LHCN-M2 (cell line): ENCODE measurements around the gene PHF8. TPM values are rescaled to one million over a fixed set of nuclear protein-coding genes. Genes with fewer than 3 reads are reported as not detected.

ENCODE experiments used
- DNase-seq: peaks from one replicate; pipeline ENCODE4 v3.0.0-alpha.2; 2012; ENCODE audit warnings: low read depth
- total RNA-seq: library from RNA; depleted of rRNA; stranded (reverse); fragments of >200 nt; gene quantifications from 2 replicates; pipeline ENCODE4 v1.2.3, GENCODE V29; 2014; rRNA removed

Gene PHF8
- total RNA-seq, 1 experiment from 2014 or later = 10.1 TPM

DNA sequence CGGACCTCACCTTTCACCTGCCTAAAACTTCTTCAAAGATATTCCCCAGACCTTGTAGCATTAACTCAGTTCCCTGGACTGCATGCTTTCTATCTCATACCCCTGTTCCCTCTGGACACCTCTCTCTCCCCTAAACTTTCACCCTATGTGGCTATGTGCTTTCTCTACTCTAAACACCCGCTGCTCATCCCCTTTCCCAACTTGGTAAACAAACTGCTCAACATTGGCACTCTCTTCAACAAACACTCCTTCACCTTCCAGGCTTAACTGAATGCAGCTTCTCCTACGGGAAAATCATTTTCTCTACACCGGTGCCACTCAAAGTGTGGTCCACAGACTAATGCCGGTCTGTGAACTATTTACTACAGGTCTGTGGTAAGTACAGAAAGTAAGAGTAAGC is 19.9 kb downstream of the PHF8 start:
- DNase-seq = no peak

DNA sequence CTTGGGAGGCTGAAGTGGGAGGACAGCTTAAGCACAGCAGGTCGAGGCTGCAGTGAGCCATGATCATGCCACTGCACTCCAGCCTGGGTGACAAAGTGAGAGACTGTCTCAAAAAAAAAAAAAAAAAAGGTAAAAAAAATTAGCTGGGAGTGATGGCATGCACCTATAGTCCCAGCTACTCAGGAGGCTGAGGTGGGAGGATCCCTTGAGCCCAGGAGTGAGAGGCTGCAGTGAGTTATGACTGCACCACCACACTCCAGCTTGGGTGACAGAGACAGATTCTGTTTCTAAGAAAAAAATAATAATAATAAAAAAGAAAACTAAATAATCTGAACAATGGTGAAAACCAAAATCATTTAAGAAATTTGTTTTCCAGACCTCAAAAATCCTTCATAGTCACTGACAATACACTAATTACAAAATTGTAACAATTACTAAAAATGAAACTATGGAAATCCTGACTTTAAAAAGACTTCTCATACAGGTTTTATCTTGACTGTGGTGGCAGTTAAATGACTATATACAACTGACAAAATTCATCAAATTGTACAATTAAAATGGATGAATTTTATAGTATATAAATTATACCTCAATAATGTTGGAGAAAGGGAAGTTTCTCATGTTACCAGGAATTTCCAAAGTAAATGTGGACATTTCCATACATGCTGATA is 31.3 kb downstream of the PHF8 start:
- no peak for DNase-seq

DNA sequence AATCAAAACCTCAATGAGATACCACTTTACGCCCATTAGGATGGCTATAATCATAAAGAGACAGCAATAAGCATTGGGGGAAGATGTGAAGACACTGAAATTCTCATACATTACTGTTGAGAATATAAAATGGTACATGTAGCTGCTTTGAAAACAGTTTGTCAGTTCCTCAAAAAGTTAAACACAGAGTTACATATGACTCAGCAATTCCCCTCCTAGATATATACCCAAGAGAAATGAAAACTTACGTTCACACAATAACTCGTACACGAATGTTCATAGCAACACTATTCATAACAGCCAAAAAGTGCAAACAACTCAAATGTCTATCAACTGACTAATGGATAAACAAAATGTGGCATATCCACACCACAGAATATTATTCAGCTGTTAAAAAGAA is 36.6 kb downstream of the PHF8 start:
- DNase-seq = no peak

DNA sequence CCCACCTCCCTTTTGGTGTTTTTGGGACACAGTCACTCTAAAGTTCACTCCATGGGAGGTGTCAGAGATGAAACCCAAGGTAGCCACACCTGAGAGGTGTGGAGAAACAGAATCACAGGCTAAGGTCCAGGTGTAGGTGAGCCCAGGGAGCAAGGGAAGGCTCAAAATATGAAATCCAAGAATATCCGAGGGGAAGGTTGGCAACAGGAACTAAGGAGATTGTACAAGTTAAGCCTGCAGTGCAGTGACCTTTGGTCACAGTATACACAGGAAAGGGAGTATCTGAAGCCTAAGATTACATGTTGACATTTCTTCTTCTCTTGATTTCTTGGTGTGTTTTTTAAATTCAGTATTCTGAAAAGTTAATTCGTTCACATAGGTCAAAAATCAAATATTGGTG is 46.5 kb downstream of the PHF8 start:
- DNase-seq = no peak

DNA sequence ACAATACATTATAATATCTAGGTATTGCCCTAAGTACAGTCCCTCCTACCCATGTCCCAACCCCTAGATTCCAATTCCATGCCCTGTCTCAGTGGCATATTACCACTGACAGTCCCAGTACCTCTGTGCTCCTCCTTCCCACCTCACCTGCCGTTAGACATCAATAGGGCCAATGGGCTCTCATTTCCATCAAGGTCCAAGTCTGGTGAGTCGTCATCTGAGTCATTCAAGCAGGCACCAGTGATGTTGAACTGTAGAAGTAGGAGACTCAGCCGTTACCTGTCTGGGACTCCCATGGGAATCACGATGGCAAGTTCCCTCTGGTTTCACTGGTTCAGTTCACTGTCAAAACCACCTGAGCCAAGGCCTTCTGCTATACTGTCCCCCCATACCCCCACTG is 51.7 kb downstream of the PHF8 start:
- no peak for DNase-seq

DNA sequence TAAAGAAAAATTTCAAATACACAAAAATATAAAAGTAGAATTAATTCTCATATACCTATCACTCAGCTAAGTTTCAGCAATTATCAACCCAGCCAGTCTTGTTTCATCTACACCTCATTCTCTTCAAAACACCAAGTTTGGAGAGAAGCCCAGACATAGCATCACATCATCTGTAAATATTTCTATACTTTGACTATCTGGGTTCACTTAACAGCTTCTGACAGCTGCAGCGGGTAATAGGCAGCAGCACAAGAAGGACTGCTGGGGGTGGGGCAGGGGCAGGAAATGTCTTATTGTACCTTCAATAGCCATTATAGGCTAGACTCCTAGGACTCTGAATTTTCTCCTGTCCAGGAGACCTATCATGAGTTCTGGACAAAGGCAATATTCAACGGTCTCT is 54.1 kb downstream of the PHF8 start:
- DNase-seq = peak; percentile 57

DNA sequence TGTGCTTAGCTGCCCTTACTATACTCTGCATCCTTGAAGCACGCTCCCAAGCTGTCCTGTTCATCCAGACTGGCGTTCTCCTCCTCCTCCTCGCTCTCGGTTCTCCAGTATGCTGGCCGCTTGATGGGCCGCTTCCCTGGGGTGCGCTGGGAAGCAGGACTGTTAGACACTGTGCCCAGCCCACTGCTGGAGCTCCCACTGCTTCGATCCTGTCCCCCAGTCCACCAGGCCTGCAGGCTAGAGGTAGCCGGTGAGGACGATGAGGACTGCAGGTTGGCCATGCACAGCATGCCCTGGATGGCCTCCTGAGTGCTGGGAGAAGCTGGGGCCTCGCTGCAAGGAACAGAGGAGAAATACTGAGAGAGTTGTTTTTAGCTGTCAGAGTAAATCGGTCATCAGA is 59.4 kb downstream of the PHF8 start:
- no peak for DNase-seq

DNA sequence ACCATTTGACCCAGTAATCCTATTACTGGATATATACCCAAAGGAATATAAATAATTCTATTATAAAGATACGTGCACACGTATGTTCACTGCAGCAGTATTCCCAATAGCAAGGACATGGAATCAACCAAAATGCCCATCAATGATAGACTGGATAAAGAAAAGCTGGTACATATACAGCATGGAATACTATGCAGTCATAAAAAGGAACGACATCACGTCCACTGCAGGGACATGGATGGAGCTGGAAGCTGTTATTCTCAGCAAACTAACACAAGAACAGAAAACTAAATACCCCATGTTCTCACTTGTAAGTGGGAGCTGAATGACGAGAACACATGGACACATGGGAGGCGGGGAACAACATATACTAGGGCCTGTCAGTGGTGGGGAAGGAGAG is 69.7 kb downstream of the PHF8 start:
- no peak for DNase-seq

DNA sequence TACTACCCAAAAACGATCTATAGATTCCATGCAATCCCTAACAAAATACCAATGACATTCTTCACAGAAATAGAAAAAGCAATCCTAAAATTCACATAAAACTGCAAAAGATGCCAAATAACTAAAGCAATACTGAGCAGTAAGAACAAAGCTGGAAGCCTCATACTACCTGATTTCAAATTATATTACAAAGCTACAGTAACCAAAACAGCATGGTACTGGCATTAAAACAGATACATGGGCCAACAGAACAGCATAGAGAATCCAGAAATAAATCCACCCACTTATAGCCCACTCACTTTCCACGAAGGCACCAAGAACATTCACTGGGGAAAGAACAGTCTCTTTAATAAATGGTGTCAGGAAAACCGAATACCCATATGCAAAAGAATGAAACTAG is 74.7 kb downstream of the PHF8 start:
- DNase-seq = no peak

DNA sequence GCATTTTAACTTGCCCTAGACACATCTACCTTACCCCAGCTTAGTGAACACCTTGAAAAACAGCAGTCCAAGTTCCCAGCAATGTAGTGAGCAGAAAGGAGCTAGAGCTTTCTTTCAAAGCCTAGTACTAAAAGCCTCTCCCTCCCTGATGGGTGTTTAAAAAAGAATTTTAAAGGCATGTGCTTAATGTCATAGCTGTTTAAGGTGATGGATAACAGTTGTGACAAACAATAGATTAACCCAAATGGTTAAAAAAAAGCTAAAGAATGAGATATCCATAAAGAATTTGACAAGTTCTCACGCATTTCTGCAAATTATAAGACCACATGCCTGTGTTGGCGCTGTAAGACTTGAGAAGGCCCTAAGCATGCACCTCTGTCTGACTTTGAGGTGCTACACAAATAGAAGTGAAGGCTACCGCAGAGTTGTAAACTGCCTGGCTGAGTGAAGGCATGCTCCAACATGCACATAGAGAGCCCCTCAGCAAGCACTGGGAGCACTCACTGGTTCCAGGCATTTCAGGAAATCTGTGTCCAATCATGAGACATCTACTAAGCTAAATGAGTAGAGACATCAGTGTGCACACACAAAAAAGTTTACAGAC is 94.0 kb downstream of the PHF8 start:
- no peak for DNase-seq

DNA sequence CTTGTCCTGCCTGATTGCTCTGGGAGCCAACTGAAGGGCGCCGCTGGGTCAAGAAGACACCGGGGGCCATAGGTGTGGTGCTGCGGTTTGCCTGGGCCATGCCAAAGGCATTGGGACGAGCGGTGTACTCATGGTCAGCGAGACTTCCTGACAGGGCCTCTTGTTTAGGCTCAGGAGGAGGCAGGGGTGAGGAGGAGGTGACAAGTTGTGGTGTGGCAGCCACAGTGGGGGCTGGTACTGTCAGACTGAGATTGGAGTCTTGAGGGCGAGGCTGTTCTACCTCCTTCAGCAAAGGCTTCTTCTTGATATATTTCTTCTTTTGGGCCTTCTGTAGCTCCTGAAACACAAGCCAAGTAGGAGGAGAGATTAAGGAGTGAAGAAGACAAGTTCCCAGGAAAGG is 104.1 kb downstream of the PHF8 start:
- DNase-seq = no peak

DNA sequence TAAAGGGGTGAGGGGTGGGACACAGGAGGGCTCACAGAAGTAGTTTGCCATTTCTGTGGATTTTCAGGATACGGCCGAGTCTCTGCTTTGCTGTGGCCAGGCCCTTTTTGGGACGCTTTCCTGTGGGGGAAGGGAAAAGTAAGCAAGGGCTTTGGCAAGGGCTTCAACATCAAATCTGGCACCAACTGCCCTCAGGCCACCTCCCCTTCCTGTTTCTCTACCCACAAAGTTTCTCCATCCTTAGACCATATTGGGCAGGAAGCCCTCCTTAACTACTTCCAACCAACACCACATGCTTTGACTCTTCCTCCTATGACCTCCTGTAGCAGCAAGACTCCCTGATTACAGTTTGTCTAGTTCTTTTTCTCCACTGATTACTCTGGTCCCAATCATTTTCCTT is 105.1 kb downstream of the PHF8 start:
- DNase-seq = no peak

DNA sequence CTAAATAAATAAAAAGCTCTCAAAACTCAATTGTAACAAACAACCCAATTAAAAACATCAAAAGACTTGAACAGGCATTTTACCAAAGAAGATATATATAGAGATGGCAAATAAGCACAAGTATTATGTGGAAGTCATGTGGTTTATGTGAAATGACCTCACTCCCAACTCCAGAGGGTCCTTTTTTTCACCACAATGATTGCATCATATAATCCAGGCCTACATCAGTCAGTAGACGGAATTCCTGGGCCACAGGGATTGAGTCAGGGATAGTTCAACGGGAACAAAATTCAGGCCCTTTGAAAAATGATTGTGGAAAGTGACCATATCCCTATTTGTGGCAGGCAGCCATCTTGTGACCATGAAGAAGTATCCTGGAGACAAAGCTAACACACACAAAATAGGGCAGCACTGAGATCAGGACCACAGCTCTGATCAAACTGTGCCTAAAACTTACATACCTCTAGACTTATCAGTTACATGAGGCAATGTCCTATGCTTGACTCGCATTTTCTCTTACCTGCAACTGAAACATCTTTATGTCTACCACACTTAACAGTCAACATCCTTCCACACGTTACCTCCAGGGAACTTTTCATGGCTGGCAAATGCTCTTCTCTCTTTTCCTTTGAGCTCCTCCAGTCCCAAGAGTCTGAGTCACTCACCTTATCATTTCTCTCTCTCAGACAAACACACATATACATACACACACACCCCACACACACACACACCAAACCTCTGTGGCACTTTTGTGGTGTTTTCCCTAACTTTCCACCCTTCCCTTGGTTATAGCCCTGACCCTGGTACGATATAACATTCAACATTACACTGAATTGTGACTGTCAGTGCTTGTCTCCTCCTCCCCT is 113.5 kb downstream of the PHF8 start:
- peak; percentile 66 for DNase-seq

DNA sequence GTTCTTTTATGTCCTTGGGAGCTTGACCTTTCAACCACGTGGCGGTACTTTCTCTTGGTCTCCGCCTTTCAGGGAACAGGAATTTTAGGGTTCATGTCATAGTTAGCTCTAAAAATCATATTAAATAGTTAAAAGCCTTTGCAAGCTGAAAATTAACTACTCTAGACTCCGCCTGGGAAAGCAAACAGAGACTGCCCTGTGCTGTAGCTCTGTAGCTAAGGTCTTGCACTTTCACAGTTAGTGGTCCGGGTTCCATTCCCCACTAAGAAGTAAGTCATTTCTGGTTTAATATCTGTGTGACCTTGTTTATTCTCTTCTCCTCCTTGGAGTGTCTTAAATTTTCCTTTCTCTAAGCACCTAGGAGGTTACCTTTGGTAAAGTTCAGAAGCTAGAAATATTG is 118.2 kb downstream of the PHF8 start:
- DNase-seq = no peak

DNA sequence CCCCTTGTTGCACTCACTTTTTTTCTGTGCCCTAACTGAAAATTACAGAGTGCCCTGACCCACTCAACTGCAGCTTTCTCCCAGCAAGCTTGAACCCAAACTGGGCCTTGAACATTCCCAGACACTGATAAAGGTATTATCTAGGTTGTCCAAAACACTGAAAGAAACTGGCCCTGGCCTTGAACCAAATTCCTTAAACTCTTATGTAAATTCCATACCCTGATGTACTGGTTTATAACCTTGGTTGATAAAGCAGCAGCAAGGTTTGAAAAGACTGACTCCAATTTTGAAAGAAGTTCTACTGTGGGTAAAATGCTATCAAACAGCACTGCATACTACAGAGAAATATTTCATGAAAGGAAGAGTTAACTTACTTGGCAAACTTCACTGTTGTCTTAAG is 125.6 kb downstream of the PHF8 start:
- no peak for DNase-seq

DNA sequence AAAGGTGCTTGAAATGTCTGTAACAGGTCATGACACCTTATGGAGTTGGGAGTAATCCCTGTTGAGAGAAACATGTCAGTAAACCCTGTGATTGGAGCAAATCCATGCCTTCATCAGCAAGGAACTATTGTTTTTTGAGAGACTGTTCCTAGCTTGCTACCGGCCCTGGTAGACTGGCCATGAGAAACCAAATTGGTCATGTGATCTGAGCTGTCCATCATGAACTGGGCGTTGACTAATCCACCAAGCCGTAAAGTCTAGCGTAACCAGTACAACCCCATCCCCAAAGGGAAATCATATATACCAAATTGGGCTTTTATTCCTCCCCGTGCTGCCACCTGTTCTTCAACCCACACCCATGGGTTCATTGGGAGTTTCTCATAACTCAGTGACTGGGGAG is 143.7 kb downstream of the PHF8 start:
- DNase-seq = no peak

DNA sequence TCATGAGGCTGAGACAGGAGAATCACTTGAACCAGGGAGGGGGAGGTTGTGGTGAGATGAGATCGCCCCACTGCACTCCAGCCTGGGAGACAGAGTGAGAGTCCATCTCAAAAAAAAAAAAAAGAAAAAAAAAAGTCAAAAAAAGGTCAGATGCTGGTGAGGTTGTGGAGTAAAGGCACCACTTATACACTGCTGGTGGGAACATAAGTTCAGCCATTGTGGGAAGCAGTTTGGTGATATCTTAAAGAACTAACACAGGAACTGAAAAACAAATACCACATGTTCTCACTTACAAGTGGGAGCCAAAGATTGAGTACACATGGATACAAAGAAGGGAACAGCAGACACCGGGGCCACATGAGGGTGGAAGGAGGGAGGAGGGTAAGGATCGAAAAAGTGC is 149.0 kb downstream of the PHF8 start:
- no peak for DNase-seq

Other genes with a start within 250 kb of the PHF8 start
- gene FAM120C, start 138.8 kb upstream of the PHF8 start, total RNA-seq = 7.6 and 12.5 TPM in 2 replicates